HL-60 (cell line): Measurements from ENCODE around the gene NRP2.

Experiments
- CTCF ChIP-seq: IDR thresholded peaks from one replicate; pipeline ENCODE4 v1.5.1; 2011; ENCODE audit warnings: low read length, control low read depth, inconsistent platforms; ENCODE audit not compliant: insufficient read depth
- GABPA ChIP-seq: IDR thresholded peaks from 2 replicates; pipeline ENCODE4 v1.6.1; 2012; ENCODE audit warnings: low read depth

GRCh38 chr2:205758051-205758450 lies 75.8 kb downstream of the NRP2 start:
- TF ChIP-seq CTCF (no peak), GABPA (no peak)
